SKM-1 (cell line): Measurements from ENCODE around the gene FAM50A.

ENCODE experiments used
- DNase-seq: peaks from one replicate; lab custom pipeline; 2025; ENCODE audit not compliant: unreplicated experiment; lab: John Stamatoyannopoulos, UW

The FAM50A gene

DNA sequence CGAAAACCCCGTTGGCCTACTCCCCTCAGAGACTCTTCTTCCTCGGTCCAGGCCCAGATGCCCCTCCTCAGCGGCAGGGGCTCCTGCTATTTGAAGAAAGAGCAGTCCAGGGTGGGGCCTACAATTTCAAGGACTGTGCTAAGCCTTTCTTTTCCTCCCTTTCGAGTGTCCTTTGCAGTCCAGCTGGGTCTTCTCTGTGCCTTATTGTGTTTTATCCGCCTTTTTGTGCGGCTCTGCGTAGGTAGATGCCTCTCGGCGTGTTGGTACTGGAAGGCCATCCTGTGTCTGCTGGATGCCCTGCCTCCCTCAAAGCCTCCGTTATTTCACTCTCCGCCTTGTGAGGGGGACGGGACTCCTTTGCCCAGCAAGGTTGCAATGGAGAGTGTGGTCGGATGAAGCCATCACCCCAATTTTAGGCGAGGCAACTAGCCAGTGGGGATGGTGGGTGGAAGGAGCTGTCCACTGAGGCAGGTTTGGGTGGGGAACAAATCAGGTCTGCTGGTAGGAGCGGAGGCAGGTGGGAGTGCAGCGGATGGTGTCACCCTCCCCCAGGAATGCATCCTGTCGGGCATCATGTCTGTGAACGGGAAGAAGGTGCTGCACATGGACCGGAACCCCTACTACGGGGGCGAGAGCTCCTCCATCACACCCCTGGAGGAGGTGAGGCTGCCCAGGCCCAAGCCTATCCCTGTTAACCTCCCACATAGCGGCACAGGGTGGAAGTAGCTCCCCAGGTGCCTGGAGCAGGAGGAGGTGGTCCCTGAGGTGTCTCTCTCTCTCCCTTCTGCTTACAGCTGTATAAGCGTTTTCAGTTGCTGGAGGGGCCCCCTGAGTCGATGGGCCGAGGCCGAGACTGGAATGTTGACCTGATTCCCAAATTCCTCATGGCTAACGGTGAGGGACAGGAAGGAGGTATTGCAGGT lies 5.7 kb upstream of the FAM50A start:
- no peak for DNase-seq

DNA sequence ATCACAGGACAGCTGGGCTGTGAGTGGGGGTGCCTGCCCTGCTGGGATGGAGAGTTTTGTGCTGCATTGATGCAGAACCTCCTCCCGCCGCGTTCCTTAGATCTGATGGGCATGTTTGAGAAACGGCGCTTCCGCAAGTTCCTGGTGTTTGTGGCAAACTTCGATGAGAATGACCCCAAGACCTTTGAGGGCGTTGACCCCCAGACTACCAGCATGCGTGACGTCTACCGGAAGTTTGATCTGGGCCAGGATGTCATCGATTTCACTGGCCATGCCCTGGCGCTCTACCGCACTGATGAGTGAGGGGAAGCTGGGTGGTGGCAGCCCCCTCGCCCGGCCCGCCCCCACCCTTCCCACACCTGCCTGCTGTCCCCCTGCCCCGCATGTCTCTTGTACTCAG lies 4.1 kb upstream of the FAM50A start:
- DNase-seq = no peak

GRCh38 chrX:154440623-154441357 lies 3.2 kb upstream of the FAM50A start:
- DNase-seq = no peak

- DNase-seq = no peak
Observed at GRCh38 chrX:154441564-154441963, 2.4 kb upstream of the FAM50A start.

- DNase-seq = no peak
Observed at GRCh38 chrX:154441984-154442707, 1.8 kb upstream of the FAM50A start.

DNA sequence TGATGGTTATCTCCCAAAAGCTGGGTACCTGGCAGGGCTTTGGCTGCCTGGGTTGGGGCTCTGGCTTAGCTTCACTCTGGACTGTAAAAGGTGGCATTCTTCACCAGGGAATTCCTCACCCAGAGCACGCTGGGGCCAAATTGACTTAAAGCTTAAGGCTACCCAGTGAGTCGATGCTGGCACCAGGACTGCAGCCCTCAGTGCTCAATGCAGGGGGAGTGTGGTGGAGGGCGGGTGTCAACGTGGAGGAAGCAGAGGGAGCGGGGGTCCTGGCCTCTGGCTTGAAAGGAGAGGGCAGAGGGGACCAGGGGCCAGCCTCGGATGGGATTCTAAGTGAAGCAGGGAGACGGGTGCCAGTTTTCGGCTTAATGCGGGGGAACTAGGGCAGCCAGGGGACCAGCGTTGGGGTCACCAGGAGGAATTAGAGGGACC lies 446 bp upstream of the FAM50A start:
- DNase-seq = no peak

DNA sequence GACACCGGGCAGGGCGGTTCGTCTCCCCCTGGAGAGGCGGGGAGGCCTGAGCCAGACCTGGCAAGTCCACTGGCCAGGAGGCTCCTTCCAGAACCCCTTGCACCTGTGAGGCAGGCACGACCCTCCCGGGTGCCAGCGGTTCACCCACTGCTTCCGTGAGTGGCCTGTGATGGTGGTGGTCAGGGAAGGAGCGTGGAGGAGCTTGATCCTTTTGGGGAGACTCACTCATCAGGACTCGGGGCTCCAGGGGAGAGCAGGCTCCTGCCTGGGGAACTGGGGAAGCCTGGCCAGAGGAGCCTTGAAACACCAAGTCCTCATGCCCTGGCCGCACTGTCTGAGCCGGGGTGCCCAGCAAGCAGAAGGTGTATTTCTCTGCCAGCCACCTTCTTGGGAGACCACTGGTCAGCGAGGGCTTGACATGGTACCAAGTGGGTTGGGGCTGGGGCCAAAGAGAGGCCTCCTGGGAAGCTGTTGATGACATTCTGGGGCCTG lies 860 bp downstream of the FAM50A start:
- DNase-seq = no peak

- DNase-seq = no peak
Observed at GRCh38 chrX:154445776-154446175, 1.8 kb downstream of the FAM50A start.

DNA sequence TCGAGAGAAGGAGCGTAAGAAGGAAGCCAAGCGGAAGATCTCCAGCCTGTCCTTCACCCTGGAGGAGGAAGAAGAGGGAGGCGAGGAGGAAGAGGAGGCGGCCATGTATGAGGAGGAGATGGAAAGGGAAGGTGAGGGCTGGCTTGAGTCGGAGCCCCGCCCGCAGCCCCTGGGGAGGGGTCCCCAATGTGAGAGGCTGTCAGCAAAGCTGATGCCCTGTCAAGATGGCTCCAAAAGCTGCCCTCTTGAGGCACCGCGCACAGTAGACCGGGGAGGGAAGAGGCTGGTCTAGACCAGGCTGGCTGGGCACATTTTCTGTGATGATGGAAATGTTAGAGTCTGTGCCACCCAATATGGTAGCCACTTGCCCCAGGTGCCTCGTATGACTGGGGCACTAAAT lies 2.5 kb downstream of the FAM50A start:
- no peak for DNase-seq

GRCh38 chrX:154448484-154448883 lies 4.5 kb downstream of the FAM50A start:
- DNase-seq = no peak

DNA sequence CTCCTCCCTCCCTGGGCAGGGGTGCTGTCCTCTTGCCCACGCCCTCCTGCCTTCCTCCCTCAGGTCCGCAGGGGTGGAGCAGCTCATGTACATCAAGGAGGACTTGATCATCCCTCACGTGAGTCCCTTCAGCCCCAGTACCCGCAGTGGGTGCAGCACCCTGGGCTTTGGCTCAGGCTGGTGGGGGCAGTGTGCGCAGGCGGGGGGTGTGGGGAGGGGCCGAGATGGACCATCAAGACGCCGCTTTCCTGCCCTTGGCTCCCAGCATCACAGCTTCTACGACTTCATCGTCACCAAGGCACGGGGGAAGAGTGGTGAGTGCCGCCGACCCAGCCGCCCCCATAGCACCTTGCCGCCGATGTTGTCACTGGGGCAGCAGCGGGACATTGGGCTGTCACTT lies 5.7 kb downstream of the FAM50A start:
- DNase-seq = no peak

GRCh38 chrX:154450312-154450711 lies 6.4 kb downstream of the FAM50A start:
- DNase-seq = no peak

- DNase-seq = no peak
Observed at GRCh38 chrX:154452823-154453222, 8.9 kb downstream of the FAM50A start.

GRCh38 chrX:154457491-154458115 lies 13.7 kb downstream of the FAM50A start:
- no peak for DNase-seq

DNA sequence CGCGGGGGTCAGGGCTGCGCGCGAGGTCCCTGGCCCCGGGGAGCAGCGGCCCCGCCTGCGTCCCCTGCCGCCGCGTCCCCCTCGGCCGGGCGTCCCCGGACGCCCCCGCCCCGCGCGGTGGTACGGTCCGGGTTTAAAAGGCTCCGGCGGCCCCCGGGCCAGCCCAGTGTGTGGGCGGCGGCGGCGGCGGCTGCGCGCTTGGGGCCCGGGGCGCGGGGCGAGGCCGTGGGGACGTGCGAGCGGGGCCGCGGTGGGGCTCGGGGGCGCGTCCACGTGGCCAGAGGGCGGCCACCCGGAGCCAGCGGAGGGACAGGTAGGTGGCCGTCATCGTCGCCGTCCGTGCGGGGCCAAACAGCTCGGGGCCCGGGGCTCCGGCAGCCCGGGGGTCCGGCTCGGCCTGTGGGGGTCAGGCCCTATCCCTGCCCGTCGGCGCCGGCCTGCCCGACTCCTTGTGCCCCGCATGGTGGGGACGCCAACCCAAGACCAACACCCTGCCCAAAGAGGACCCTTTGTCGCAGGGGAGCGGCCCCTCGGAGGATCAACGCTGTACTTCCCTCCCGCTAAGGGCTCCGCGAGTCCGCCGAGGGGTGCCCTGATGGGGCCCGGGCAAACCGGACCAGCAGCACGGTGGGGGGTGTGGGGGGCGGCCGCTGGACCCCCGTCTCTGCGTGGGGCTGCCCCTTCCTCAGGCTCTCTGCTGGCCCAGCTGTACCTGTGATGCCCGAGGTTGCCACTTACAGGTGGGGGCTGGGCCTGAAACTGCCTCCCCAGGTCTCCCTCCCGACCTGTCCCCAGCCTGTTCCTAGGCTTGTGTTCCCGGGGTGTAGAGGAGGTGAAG lies 14.4 kb downstream of the FAM50A start, which contains the start of gene PLXNA3:
PLXNA3 (plus strand) TSS at position 166 of the 838 bp plus-strand sequence. CDS start 1,903 bp downstream, outside the sequence.
- no peak for DNase-seq

GRCh38 chrX:154458954-154459778 lies 15.2 kb downstream of the FAM50A start:
- DNase-seq = no peak

DNA sequence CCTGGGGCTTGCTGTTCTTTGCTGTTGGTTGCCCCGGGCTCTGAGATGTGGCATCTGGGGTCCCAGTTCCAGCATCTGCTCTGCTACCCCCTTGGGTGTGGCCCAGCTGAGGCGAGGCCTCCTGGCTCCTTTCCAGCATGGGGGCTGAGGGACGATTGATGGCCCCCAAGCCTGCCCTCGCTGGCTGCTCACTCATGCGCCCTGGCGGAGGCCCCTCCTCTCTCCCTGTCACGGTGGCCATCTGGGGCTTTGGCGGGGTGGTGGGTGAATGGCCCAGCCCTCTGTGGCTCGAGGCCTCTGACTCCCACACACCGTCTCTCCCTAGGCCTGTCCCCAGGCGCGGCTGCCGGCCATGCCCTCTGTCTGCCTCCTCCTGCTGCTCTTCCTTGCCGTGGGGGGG lies 15.9 kb downstream of the FAM50A start:
- DNase-seq = no peak

- DNase-seq = no peak
Observed at GRCh38 chrX:154460326-154460725, 16.4 kb downstream of the FAM50A start.

GRCh38 chrX:154462396-154462795 lies 18.5 kb downstream of the FAM50A start:
- no peak for DNase-seq
